Hepatocyte (in vitro differentiated cells): ENCODE data around the gene SPDYE1.
"Not testable (repeated sequence)": the region's sequence is repeated elsewhere in the genome, so short reads cannot be mapped to it uniquely, and the experiment has no call there.

Experiments used
- EZH2 ChIP-seq: fragments of 200-600 bp; sonication (generic); IDR thresholded peaks from 2 replicates; pipeline ENCODE4 v1.6.1; 2016; ENCODE audit warnings: antibody characterized with exemption, mild to moderate bottlenecking, borderline replicate concordance
- EZH2phosphoT487 ChIP-seq: fragments of 200-600 bp; sonication (generic); IDR thresholded peaks from one replicate; pipeline ENCODE4 v1.6.1; 2018; ENCODE audit warnings: antibody characterized with exemption, mild to moderate bottlenecking, low read depth, moderate library complexity; ENCODE audit not compliant: unreplicated experiment, severe bottlenecking
- TF ChIP-seq, protein P1 (sequence below): fragments of 200-600 bp; sonication (generic); IDR thresholded peaks from 2 replicates; pipeline ENCODE4 v1.5.1; 2016; ENCODE audit warnings: antibody characterized with exemption, mild to moderate bottlenecking; ENCODE audit not compliant: poor library complexity

DNA sequence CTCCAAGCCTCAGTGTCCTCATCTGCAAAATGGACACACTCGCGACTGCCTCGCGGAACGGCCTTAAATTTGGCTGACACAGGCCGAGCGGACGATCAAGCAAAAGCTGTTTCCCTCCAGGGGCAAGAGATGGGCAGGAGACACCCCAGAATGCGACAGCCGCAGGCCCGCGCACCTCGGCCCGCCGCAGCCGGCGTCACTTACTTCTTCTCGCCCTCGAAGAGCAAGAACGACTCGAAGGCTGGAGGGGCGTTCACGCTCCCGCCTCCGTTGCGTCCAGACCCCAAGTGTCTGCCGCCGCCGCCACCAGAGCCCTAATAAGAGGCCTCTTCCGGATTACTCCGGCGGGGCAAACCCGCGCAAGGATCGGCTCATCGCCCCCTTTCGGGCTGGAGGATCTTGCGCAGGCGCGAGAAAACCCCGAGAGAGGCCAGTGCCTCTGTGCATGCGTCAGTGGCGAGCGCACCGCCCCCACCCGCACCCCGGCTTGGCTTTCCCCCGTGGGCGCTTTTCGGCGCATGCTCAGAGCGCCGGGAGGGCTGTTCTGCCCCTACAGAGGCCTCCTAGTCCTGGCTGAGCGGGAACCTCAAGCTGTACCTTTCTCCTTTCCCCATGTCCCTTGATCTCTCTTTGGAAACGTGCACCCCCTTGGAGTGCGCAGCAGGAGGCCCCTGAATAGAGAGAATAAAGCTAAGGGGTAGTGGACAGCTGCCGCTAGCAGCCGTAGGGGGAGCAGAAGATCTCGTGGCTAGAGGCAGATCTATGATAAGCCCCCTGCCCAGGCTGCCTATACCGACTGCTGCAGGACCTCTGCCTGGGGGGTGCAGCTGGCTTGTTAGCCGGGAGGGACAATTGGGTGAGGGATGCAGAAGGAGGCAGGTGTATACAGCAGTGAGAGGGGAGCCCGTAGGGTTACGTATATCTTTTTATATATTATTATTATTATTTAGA, 21.4 kb downstream of the SPDYE1 start:
- TF ChIP-seq, protein P1, sequence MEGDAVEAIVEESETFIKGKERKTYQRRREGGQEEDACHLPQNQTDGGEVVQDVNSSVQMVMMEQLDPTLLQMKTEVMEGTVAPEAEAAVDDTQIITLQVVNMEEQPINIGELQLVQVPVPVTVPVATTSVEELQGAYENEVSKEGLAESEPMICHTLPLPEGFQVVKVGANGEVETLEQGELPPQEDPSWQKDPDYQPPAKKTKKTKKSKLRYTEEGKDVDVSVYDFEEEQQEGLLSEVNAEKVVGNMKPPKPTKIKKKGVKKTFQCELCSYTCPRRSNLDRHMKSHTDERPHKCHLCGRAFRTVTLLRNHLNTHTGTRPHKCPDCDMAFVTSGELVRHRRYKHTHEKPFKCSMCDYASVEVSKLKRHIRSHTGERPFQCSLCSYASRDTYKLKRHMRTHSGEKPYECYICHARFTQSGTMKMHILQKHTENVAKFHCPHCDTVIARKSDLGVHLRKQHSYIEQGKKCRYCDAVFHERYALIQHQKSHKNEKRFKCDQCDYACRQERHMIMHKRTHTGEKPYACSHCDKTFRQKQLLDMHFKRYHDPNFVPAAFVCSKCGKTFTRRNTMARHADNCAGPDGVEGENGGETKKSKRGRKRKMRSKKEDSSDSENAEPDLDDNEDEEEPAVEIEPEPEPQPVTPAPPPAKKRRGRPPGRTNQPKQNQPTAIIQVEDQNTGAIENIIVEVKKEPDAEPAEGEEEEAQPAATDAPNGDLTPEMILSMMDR = peak; percentile 86
- TF ChIP-seq EZH2phosphoT487, EZH2: not testable (repeated sequence)
